ENCODE results near the gene A2ML1. TPM values are rescaled to one million over a fixed set of nuclear protein-coding genes. Genes with fewer than 3 reads are reported as not detected.

Gene A2ML1
- total and polyA plus RNA-seq, 2 donors (not counting 1 experiment from before 2014, with no cell fraction given), result not detected

GRCh38 chr12:8906266-8907180 lies 84.1 kb downstream of the A2ML1 start:
- Histone ChIP-seq H3K9me3 (ENCODE audit: control insufficient read depth, insufficient read depth, low read depth, low read length) (no peaks in the 10 kb centered on the region), H3K27ac (ENCODE audit: insufficient read depth, low read length) (no peak overlapping the region), H3K27me3 (ENCODE audit: control insufficient read depth, insufficient read depth, low read length) (no peaks in the 10 kb centered on the region), H3K4me3 (replicated peaks in 1 of 4; ENCODE audit: control extremely low read depth in 1 of 4, insufficient read depth in 1 of 4, low read depth in 3 of 4, low read length in 4 of 4) (no peak overlapping the region), H3K79me2 (ENCODE audit: control insufficient read depth, insufficient read depth, low read length) (no peaks in the 10 kb centered on the region), H3K36me3 (ENCODE audit: control insufficient read depth, insufficient read depth, low read length) (no peaks in the 10 kb centered on the region), H3K4me2 (ENCODE audit: extremely low read depth, insufficient read depth, low read length) (no peak overlapping the region), H2AFZ (ENCODE audit: low read length) (no peak overlapping the region), H3K9ac (ENCODE audit: insufficient read depth, low read length) (no peak overlapping the region), H3K4me1 (ENCODE audit: control insufficient read depth, extremely low read depth, insufficient read depth, low read length) (no peaks in the 10 kb centered on the region), H4K20me1 (ENCODE audit: control insufficient read depth, extremely low read depth, insufficient read depth, low read length) (no peaks in the 10 kb centered on the region)
- no peak for DNase-seq (ENCODE audit: low read depth in 2 of 2)
- TF ChIP-seq EZH2 (IDR thresholded peaks at IDR 0.05; ENCODE audit: low read length, missing control alignments) (no peak), CTCF (conservative IDR thresholded peaks at IDR 0.05 in 1 of 2, IDR thresholded peaks at IDR 0.05 in 1 of 2; ENCODE audit: low read depth in 1 of 2, low read length in 2 of 2) (no peak)

- Histone ChIP-seq H3K9me3 (ENCODE audit: control insufficient read depth, insufficient read depth, low read depth, low read length) (no peaks in the 10 kb centered on the region), H3K36me3 (ENCODE audit: control insufficient read depth, insufficient read depth, low read length) (no peaks in the 10 kb centered on the region), H4K20me1 (ENCODE audit: control insufficient read depth, extremely low read depth, insufficient read depth, low read length) (no peaks in the 10 kb centered on the region), H3K4me2 (ENCODE audit: extremely low read depth, insufficient read depth, low read length) (no peak overlapping the region), H3K9ac (ENCODE audit: insufficient read depth, low read length) (no peak overlapping the region), H3K4me1 (ENCODE audit: control insufficient read depth, extremely low read depth, insufficient read depth, low read length) (no peaks in the 10 kb centered on the region), H3K4me3 (replicated peaks in 1 of 4; ENCODE audit: control extremely low read depth in 1 of 4, insufficient read depth in 1 of 4, low read depth in 3 of 4, low read length in 4 of 4) (no peak overlapping the region), H3K27me3 (ENCODE audit: control insufficient read depth, insufficient read depth, low read length) (no peaks in the 10 kb centered on the region), H3K79me2 (ENCODE audit: control insufficient read depth, insufficient read depth, low read length) (no peaks in the 10 kb centered on the region), H2AFZ (ENCODE audit: low read length) (no peak overlapping the region), H3K27ac (ENCODE audit: insufficient read depth, low read length) (no peak overlapping the region)
- DNase-seq (ENCODE audit: low read depth in 2 of 2), result no peak
- TF ChIP-seq CTCF (conservative IDR thresholded peaks at IDR 0.05 in 1 of 2, IDR thresholded peaks at IDR 0.05 in 1 of 2; ENCODE audit: low read depth in 1 of 2, low read length in 2 of 2), result no peak
- TF ChIP-seq EZH2 (IDR thresholded peaks at IDR 0.05; ENCODE audit: low read length, missing control alignments), result no peak
Measured at GRCh38 chr12:8907513-8907912, 85.1 kb downstream of the A2ML1 start.

- H3K9me3 ChIP-seq (ENCODE audit: control insufficient read depth, insufficient read depth, low read depth, low read length), result no peaks in the 10 kb centered on the region
- no peaks in the 10 kb centered on the region for H3K36me3 ChIP-seq (ENCODE audit: control insufficient read depth, insufficient read depth, low read length)
- H3K27me3 ChIP-seq (ENCODE audit: control insufficient read depth, insufficient read depth, low read length), result no peaks in the 10 kb centered on the region
- H3K4me1 ChIP-seq (ENCODE audit: control insufficient read depth, extremely low read depth, insufficient read depth, low read length), result no peaks in the 10 kb centered on the region
- H3K9ac ChIP-seq (ENCODE audit: insufficient read depth, low read length), result no peak overlapping the region
- no peak overlapping the region for H2AFZ ChIP-seq (ENCODE audit: low read length)
- no peaks in the 10 kb centered on the region for H3K79me2 ChIP-seq (ENCODE audit: control insufficient read depth, insufficient read depth, low read length)
- no peak overlapping the region for H3K27ac ChIP-seq (ENCODE audit: insufficient read depth, low read length)
- H3K4me2 ChIP-seq (ENCODE audit: extremely low read depth, insufficient read depth, low read length), result no peak overlapping the region
- DNase-seq (ENCODE audit: low read depth in 2 of 2), result no peak
- H4K20me1 ChIP-seq (ENCODE audit: control insufficient read depth, extremely low read depth, insufficient read depth, low read length), result no peaks in the 10 kb centered on the region
- TF ChIP-seq EZH2 (IDR thresholded peaks at IDR 0.05; ENCODE audit: low read length, missing control alignments) (no peak), CTCF (conservative IDR thresholded peaks at IDR 0.05 in 1 of 2, IDR thresholded peaks at IDR 0.05 in 1 of 2; ENCODE audit: low read depth in 1 of 2, low read length in 2 of 2) (no peak)
- H3K4me3 ChIP-seq (replicated peaks in 1 of 4; ENCODE audit: control extremely low read depth in 1 of 4, insufficient read depth in 1 of 4, low read depth in 3 of 4, low read length in 4 of 4), result no peak overlapping the region
Measured at GRCh38 chr12:8909752-8910151, 87.3 kb downstream of the A2ML1 start.

Data from fibroblast of lung (primary cell).